T follicular helper cell (primary cell): ENCODE results near the gene SLC38A3.
"Not testable (repeated sequence)": the region's sequence is repeated elsewhere in the genome, so short reads cannot be mapped to it uniquely, and the experiment has no call there.

ENCODE experiments used
- DNase-seq: peaks from one replicate; pipeline ENCODE4 v3.0.0-alpha.2; 2020; ENCODE audit warnings: low read depth

Gene SLC38A3

GRCh38 chr3:50210510-50211367, 5.7 kb downstream of the SLC38A3 start:
- DNase-seq = no peak

- DNase-seq = not testable (repeated sequence)
Measured at GRCh38 chr3:50211368-50211717, 6.3 kb downstream of the SLC38A3 start.

DNA sequence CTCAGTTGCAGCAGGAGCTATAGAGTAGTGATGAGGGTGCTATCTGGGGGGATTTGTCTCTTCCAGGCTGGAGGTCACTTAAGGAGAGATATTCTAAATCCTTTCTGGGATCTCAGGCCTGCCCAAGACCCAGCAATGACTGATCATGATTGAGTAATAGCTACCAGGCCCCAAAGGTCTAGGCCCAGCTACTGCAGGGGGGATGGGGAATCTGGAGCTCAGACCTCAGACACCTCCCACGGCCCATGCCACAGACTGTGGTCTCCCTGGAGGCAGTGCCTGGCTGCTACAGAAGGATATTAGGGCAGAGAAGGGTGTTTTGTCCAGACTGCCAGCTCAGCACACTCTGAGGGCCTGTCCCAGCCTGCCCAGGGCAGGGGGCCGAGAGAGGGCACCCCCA, 6.9 kb downstream of the SLC38A3 start:
- DNase-seq = no peak

DNA sequence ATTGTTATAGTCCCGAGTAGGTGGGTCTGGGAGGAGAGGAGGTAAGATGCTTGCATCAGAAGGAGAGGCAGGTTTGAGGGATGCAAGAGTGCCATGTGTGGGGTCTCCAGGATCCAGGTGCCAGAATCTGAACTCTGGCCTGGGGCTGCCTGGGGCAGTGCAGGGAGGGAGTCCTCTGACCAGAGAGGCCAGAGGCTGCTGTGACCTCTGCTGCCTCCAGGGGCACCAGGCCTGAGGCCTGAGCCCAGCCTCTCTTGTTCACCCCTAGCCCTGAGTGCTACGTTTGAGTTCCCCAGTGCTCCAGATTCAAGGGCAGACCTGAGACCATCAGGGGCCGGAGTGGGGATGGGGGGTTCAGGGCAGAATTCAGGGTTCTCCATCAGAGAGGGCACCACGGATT, 7.4 kb downstream of the SLC38A3 start:
- no peak for DNase-seq

- DNase-seq = no peak
Measured at GRCh38 chr3:50212971-50213370, 7.9 kb downstream of the SLC38A3 start.

DNA sequence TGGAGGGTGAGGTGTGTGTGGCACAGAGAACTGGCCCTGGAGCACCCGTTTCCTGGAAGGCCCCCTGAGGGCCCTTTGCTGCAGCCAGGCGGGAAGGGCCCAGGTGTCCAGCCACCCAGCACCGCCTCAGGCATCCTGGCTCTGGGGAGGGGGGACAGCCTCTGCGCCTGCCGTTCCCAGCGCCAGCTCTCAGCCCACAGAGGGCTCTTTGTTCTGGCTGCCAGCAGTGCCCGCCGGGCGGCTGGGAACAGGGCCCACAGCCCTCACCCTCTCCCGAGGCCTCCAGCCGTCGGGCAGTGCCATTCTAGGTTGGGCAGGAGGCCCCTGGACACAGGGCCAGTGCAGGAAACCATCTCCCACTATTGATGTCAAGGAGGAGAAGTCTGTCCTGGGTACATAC, 8.3 kb downstream of the SLC38A3 start:
- DNase-seq = no peak

GRCh38 chr3:50214824-50215223, 9.8 kb downstream of the SLC38A3 start:
- DNase-seq = no peak

- DNase-seq = no peak
Measured at GRCh38 chr3:50215529-50215928, 10.5 kb downstream of the SLC38A3 start.

DNA sequence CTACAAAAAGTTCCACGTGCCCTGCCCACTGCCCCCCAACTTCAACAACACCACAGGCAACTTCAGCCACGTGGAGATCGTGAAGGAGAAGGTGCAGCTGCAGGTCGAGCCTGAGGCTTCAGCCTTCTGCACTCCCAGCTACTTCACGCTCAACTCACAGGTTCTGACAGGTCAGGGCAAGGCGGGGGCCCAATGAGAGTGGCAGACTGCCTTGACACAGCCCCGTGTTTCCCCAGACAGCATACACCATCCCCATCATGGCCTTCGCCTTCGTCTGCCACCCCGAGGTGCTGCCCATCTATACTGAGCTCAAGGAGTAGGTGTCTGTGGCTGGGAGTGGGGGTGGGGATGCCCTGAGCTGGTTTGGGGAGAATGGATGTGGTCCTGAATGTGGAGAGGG, 12.6 kb downstream of the SLC38A3 start:
- no peak for DNase-seq

DNA sequence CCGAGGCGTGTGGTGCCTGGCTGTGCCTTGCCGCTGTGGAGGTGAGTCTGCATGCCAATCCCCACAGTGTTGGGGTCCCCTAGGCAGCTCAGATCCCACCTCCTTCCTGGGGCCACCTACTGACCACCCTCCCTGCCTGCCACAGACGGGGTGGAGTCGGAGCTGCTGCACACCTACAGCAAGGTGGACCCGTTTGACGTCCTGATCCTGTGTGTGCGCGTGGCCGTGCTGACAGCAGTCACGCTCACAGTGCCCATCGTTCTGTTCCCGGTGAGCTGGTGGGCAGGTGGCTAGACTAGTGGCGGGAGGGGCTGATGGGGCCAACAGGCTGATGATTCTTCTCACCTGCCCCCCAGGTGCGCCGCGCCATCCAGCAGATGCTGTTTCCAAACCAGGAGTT, 13.4 kb downstream of the SLC38A3 start:
- no peak for DNase-seq

DNA sequence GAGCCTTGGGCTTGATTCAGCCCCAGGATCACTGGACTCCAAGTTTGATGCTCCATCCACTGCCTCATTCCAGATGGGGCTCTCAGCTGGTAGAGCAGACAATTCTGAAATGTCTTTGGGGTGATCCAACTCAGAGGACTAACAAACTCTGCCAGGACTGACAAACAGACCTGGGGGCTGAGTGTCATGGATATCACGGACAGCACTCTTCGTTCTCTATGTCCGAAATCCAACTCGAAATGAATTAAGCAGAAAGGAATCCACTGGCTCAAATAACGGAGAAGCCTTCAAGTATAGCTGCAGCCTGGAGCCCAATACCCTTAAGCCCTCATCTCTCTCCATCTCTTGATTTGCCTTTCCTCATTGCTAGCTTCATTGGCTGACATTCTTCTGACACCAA, 14.2 kb downstream of the SLC38A3 start:
- DNase-seq = no peak

GRCh38 chr3:50220109-50220508, 15.0 kb downstream of the SLC38A3 start:
- no peak for DNase-seq

DNA sequence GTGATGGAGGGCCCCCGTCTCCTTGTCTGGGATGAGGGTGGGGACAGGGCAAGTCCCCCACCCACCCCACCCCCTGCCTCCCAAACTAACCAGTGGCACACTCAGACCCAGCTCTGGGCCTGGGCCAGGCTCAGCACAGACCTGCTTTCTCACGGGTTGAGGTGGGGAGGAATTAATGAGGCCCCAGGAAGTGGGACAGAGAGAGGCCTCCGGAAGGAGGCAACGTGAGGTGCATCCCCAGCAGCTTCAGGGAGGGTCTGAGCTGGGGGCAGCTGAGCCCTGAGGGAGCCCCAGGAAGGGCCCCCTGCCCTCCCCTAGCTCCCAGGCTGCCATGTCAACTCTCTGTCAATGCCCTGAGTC, 16.0 kb downstream of the SLC38A3 start:
- no peak for DNase-seq

GRCh38 chr3:50221411-50222168, 16.5 kb downstream of the SLC38A3 start:
- no peak for DNase-seq

DNA sequence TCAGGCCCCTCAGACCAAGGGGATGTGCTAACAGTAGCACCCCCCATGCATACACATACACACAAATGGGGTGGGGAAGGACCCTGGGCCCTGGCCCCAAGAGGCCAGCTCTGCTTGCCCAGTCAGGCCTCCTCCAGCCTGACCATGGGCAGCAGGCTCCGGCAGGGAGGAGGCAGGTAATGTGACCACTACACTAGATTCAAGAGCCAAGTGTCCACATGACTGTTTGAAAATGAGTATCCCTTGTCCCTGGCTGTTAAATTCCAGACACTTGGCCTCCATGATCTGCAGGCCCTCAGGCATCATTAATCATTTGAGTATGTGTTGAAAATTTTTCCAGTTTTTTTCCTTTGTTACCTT, 17.1 kb downstream of the SLC38A3 start:
- no peak for DNase-seq

DNA sequence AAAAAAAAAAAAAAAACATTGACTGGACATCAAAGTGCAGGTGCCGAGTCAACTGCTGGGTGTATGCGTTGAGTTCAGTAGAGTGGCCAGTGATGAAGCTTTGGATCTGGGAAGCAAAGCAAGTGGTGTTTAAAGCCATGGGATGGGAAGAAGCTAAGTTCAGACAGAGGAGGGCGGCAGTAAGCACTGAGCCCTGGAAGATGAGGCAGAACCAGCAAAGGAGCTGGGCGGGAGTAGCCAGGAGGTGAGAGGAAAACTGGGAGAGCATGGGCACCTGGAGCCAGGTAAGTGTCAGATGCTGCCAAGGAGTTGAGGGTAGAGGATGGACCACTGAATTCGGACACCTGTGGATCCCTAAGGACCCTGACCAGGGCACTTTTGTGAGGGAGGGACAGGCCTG, 19.6 kb downstream of the SLC38A3 start:
- no peak for DNase-seq

DNA sequence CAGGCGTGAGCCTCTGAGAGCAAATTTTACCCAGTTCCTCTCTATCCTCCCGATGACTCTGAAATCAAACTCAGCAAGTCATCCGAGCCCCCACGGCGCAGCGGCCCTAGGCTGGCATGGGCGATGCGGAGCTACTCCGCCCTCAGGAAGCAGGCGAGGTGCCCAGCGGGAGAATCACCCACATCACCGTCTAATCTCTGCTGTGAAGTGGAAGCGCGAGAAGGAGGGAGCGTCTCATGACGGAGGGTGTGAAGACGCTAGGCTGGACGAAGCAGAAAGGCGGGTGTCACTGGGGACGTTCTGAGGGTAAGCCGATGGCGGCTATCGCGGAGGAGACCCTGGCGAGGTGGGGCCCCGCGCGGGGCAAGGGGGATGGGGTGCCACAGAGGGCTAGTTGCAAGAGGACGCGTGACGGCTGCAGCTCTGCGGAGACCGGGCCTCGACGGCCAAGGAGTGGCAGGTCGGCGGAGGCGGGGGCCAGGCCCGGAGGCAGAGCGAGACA, 21.9 kb downstream of the SLC38A3 start:
- DNase-seq = no peak

DNA sequence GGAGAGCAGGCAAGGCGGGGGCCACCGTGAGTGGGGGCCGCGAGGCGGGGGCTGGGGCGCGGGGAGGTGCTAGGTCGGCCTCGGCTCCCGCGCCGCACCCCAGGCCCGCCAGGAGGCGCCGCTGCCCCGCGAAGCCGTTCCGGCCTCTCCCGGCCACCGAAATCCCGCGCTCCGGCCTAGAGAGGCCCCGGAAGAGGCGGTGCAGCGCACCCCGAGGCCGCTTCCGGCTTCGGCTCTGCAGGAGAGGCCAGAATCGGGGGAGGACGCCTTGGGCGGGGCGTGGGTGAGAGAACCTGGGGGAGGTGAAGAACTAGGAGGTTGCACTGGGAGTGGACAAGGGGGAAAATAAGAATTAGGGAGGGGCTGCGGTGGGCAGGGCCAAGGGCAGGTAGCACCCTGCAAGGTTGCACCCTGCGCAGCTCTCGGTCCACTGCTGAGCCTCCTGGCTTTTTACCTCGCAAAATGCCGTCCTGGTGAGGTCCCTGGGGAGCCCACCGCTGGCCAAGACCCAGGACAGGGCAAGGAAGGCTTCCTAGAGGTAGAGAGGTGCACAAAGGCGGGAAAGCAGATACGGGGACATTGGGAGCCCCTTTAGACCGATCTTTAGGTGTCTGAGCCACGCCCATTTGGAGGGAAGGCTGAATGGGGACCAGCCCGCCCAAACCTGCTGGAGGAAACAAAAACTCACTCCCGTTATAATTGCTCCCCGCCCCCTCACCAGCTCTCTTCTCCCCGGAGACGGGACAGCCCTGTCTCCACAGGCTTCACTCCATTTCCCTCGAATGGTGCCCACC, 22.5 kb downstream of the SLC38A3 start:
- peak; percentile 83 for DNase-seq

DNA sequence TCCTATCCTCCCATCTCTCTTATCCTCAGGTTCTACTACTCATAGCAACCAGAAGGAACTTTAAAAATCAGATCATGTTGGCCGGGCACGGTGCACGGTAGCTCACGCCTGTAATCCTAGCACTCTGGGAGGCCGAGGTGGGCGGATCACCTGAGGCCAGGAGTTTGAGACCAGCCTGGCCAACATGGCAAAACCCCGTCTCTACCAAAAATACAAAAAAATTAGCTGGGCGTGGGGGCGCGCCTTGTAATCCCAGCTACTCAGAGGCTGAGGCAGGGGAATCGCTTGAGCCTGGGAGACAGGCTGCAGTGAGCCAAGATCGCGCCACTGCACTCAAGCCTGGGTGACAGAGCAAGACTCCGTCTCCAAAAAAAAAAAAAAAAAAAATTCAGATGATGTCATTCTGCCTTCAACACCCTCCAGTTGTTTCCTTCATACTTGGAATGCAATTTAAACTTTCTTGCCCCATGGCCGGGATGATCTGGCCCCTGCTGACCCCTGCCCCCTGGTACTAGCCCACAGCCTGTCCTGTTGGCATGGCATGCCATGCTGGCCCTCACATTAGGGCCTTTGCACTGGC, 23.2 kb downstream of the SLC38A3 start:
- DNase-seq = not testable (repeated sequence)

DNA sequence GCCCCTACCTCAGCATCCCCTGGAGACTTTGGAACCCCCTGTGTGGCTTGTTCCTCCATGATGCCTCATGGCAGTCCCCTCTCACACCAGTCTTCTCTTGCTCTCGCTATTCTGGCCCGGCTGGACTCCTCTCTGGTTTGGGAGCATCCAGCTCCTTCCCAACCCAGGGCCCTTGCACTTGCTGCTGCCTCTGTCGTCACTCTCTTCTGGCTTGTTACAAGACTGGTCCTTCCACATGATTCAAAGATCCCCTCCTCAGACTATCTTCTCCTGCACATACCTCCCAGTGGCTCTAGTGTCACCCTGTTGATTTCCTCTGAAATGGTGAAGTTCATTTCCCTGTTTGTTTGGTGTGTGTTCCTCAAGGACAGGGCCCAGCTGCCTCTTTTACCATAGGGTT, 24.4 kb downstream of the SLC38A3 start:
- no peak for DNase-seq

DNA sequence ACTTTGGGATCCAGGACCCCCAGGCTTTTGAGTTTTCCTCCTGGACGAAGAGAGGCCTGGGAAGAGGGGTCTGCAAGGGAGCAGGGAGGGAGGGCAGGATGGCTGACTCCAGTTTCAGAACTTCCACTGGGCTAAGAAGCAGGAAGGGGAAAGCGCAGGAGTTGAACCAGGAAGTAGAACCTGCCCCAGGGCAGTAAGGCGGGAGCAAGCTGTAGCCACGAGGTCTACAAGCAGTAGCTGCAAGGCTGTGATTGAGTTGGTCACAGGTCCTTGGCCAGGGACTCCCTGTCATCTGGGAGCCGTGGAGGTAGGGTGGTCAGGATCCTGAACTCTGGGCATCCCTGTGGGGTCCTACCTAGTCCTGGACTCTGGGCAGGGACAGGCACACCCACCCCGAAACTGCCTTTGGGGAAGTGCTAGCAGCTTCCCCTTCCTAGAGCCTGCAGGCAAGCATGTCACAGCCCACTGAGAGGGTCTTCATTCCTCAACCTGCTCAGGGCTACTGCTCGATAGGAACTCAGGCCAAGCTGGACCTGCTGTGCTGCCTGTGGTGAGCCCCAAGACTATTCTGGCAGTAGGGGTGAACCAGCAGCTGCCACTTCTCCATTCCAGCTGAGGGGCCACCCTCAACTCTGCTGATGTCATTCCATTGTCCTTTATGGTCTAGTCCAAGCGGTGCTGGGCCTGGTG, 25.2 kb downstream of the SLC38A3 start:
- DNase-seq = no peak

GRCh38 chr3:50230794-50231125, 25.7 kb downstream of the SLC38A3 start:
- DNase-seq = no peak
